HG03066 (cell line): Measurements from ENCODE around the gene TRDN.
"Not testable (repeated sequence)": the region's sequence is repeated elsewhere in the genome, so short reads cannot be mapped to it uniquely, and the experiment has no call there.

Experiments
- ATAC-seq: cut with Tn5 transposase; IDR thresholded peaks from one replicate; pipeline ENCODE4 v1.9.1; 2021; ENCODE audit warnings: low read depth; ENCODE audit not compliant: unreplicated experiment

Gene TRDN

DNA sequence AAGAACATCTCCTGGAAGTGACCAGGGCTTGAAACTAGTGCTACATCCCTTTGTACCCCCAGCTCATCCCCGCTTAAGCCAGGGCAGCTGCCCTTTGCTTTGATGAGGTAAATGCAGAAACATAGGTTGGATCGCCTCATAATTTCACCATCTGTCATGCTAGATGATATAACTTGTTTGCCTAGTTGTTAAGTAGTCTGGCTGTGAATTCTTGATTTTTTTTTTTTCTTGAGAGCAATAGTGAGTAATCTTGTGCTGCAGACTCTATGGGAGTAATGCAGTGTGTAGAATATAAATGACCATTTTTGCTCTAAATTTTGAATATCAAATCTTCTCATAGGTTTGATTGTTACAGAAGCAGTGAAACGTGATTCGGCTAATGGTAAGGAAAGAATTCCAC, 4.1 kb downstream of the TRDN start:
- no peak for ATAC-seq

DNA sequence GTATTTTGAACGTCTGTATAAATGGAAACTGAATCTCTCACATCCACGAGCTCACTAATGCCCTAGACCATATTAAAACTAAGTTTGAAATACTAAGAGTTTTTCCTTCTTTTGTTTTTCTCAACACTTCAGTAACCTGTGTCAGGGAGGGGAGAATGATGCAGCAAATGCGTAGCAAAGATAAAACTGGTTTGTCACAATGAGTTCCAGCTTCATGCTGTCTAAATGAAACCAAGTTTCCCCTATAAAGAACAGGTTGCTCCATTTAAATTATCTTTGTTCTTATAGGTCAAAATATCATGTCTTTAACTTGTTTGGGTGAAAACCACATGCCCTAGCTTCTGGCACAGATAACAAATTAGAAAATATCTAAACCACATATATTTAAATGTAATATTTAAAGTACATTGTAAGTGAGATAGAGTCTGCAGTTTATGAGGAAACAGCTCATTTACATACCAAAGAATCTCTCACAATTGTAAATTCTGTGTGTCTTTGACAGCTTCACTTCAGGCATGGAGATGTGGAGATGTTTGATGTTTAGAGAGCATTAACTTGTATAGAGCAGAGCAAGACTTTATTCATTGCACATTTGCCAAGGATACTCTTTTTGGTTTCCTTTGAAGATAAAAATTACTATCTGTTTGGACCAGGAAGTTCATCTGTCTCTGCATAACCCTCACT, 7.3 kb downstream of the TRDN start:
- no peak for ATAC-seq

GRCh38 chr6:123625696-123626095, 11.1 kb downstream of the TRDN start:
- ATAC-seq = no peak

DNA sequence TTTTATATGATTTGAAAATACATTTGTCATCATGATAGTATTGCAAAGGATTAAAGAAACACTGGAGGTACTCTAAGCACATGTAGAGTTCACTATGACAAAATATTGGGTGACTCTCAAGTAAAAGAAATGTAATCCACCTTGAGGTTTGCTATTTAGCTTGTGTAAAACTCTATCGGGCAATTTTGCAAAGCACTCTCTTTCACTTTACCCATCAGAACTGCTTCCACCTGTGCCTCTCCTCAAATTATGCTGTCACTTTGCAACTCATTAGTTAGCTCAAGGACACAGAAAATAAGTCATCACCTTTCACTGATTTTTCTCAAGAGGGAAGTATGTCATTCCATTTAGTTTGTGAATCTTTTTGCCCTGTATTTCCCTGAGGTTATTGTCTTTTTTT, 14.0 kb downstream of the TRDN start:
- no peak for ATAC-seq

DNA sequence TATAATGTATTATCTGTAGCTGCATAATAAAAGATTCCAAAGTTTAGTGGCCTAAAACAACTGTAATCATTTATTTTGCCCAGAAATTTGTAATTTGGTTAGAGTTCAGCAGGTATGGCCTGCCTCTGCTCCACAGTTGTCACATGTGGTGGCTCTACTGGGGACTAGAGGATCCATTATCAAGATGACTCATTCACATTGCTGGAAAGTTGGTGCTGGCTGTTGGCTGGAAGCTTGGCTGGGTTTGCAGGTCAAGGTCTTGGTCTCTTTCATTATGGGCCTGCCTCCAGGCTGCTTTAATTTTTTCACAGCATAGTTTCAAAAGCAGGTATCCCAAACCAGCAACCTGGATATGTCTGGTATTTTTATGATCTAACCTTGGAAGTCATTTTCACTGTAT, 17.6 kb downstream of the TRDN start:
- ATAC-seq = no peak

DNA sequence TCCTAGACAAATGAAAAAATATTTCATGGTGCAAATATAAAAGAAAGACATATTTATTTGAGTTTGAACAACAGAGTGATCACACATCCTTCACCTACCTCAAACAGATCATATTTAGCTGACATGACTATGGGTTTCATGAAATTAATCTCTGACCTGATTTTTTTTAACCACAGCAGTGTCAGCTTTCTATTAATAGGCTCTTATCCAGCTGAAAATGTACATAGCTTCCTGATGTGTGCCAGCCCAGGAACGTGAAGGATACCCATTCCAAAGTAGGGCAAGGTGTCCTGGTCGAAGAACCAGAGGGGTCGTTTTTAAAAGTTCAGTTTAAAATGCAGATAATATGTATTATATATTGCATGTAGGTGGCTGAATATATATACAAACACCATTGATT, 19.8 kb downstream of the TRDN start:
- ATAC-seq = no peak

- no peak for ATAC-seq
Observed at GRCh38 chr6:123616016-123616415, 20.7 kb downstream of the TRDN start.

- no peak for ATAC-seq
Observed at GRCh38 chr6:123610779-123611178, 26.0 kb downstream of the TRDN start.

- ATAC-seq = no peak
Observed at GRCh38 chr6:123604067-123604466, 32.7 kb downstream of the TRDN start.

GRCh38 chr6:123598011-123598410, 38.7 kb downstream of the TRDN start:
- ATAC-seq = no peak

DNA sequence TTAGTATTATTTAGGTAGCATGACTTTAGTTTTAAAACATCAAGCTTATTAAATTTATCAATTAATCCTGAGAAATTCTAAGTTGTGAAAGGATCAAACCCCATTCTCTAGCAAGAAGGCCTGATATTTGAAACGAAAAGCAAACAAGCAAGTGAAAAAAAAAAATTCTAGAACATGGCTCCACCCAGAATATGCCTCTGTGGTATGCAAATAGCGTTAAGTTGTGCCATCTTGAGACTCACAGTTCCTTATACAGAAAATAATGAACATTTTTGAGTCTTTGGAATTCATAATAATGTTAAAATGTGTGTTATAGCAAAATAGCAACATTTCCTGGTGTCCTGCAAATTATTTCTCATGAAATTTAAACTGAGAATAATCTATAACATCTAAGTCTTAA, 42.0 kb downstream of the TRDN start:
- no peak for ATAC-seq

- no peak for ATAC-seq
Observed at GRCh38 chr6:123592426-123592825, 44.3 kb downstream of the TRDN start.

- ATAC-seq = no peak
Observed at GRCh38 chr6:123589973-123590372, 46.8 kb downstream of the TRDN start.

DNA sequence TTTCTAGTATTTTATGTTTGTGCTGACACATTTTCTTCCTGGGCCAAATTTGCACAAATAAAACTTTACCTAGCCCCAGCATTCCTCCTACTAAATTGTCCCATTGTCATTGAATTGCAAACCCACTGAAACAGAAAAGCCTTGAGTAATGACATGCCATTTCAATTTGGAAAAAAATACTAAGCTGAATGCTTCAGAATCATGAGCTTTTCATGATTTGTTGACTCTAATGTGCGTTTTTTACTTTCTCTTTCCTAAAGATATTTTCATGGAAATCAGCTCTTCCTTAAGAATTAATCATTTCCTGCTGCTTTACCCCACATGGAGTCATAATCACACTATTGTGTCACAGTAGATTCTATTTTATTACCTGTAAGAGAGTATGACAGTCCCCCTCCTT, 47.4 kb downstream of the TRDN start:
- ATAC-seq = no peak

DNA sequence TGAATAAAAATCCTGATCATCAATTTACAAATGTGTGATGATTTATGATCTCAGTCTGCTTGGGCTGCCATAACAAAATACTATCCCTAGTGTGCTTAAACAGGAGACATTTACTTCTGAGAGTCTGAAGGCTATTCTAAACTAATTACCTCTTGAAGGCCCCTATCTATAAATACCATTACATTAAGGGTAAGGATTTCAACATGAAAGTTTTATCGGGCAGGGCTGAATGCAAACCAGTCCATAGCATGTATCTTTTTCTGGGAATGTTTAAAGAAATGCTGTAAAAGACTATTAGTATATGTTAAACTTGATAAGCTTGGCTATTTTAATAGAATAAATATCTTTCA, 48.2 kb downstream of the TRDN start:
- ATAC-seq = no peak

- ATAC-seq = no peak
Observed at GRCh38 chr6:123587838-123588545, 48.8 kb downstream of the TRDN start.

- not testable (repeated sequence) for ATAC-seq
Observed at GRCh38 chr6:123587407-123587806, 49.3 kb downstream of the TRDN start.

GRCh38 chr6:123580331-123580730, 56.4 kb downstream of the TRDN start:
- ATAC-seq = no peak

DNA sequence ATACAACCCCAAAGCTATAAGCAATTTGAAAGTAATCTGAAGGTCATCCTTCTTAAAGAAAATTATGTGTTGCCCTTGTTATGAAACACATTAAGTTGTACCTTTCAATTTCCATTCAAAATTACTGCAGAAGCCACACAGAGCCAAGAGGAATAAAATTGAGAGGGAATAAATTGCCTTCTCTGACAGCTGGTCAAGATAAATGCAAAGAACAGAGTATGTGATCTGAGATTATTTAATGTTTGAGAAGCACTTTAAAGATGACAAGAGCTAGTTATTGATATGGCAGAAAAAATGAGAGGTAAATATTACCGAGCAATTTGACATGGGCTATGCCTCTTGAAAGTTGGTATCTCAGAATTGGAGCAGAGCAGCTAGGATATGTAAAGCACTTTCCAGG, 61.6 kb downstream of the TRDN start:
- ATAC-seq = no peak

- no peak for ATAC-seq
Observed at GRCh38 chr6:123570813-123571684, 65.7 kb downstream of the TRDN start.

DNA sequence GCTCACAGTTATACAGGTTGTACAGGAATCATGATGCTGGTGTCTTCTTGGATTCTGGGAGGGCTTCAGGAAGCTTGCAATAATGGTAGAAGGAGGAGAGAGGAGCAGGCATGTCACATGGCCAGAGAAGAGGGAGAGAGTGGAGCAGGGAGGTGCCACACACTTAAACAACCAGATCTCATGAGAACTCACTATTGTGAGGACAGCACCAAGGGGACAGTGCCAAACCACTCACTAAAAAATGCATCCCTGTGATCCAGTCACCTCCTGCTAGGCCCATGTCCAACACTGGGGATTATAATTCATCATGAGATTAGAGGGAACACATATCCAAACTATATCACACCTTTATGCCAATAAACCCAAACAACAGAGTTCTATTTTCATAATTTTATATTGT, 67.2 kb downstream of the TRDN start:
- ATAC-seq = no peak

- ATAC-seq = no peak
Observed at GRCh38 chr6:123565529-123565928, 71.2 kb downstream of the TRDN start.
